Right renal pelvis (tissue), 4 donors: ENCODE measurements around the gene SYCP2L. TPM values are rescaled to one million over a fixed set of nuclear protein-coding genes. Genes with fewer than 3 reads are reported as not detected.
"Not testable (repeated sequence)": the region's sequence is repeated elsewhere in the genome, so short reads cannot be mapped to it uniquely, and the experiment has no call there.

ENCODE experiments used
- DNase-seq, 4 donors: peaks; one replicate each; pipeline ENCODE4 v3.0.0-alpha.2; 2013; ENCODE audit warnings: low read depth in 4 of 4, low spot score in 3 of 4, missing footprints in 1 of 4
- polyA plus RNA-seq, 4 donors: library from polyadenylated mRNA; unstranded; fragments of 120-200 nt; gene quantifications; one replicate each; pipeline ENCODE4 v1.2.1, GENCODE V29; 2013; ENCODE audit not compliant: insufficient read length in 4 of 4

SYCP2L gene
- 1 to 10 TPM; 3.2 to 6.5 (median 4.2) TPM for polyA plus RNA-seq

DNA sequence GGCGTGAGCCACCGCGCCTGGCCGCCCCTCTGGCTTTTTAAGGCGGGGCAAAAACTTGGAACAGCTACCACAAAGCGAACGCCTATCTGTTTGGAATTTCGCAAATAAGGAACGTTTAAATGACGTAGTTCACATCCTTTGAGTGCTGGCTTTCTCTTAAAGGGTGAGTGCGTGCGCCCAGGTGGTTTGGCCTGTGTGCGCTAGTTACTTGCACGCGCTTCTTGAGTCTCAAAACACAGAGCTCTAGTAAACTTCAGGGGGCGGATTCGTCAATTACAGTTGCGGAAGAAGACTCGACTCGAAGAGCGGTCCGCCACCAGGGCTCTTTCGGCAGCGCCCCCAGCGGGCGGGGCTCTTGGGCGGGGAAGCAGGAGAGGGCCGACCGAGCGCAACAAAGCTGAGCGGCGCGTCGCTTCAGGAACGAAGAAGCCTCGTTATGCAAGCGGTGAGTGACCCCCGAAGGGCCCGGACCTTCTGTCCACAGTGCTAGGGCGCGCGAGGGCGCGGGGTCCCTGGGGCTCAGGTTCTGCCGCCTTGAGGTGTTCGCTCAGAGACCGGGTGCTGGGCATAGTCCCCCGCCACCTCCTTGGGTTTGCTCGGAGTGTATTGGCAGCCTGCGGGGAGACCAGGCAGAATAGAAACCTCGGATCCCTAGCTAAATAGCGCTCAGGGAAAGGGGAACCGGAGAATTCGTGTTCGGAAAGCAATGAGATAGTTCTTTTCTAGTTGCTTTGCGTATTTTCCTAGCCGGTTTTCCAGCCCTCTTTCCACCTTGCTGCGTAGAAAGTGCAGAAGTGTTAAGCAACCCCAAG lies at the start of gene SYCP2L:
Gene SYCP2L, plus strand, starts transcription at position 362 of the 812 bp plus-strand sequence. Its CDS starts 75 bp downstream, at position 437.
- DNase-seq = no peak

DNA sequence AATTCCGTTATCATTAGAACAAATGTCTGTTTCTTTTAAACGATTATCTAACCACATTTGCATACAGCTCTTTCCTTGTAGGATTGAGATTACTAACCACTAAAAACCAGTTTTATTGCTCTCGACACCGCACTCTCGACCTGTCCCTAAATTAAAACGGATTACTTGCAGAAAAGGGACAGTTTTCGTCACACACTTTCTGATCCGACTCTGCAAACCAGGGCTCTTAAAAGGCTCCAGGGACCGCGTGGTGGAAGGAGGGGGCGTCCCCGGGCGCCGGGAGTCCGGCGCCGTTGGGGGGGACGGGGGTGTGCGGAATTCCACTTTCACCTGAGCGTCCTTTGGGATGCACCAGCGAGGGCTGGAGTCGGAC lies 49.2 kb upstream of the SYCP2L start:
- DNase-seq = no peak

DNA sequence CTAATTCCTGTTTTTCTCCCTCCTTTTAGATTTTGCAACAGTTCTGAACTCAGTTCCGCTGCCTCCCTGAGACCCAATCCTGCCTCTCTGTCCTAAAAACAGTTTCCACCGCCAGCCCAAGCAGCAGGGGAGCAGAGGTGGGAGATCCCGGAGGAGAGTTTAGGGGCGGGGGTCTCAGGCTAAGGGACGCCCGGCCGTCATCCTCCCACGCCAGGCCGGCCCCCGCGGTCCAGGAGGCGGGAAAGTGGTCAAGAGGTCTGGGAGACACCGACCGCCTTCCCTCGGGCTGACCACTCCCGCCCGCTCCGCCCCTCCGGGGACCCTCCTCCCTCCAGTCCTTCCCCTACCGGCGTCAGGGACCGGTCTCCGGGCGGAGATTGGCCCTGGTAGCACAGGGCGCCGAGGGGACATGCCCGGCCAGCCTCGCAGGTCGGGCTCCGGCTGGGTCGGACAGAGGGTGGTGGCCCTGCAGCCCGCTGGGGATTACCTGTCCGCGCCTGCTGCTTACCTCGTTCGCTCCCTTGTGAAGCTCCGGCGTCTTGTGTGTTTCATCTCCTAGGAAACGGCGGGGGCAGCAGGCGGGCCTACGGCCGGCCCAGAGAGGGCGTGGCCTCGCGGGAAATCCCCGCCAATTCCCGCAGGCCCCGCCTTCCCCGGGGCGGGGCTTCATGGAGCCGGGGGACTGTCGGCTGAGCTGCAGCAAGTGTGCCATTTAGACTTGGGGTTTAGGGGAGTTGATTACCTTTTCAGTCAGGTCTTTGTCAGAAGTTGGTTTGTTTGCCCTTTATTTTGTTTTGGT lies 48.7 kb upstream of the SYCP2L start, which contains the start of gene MAK:
Gene MAK, minus strand, starts transcription at position 545 of the 799 bp plus-strand sequence. CDS start 7,891 bp downstream, outside the sequence.
- DNase-seq = peak; percentile 86 to 91 (median 88)

DNA sequence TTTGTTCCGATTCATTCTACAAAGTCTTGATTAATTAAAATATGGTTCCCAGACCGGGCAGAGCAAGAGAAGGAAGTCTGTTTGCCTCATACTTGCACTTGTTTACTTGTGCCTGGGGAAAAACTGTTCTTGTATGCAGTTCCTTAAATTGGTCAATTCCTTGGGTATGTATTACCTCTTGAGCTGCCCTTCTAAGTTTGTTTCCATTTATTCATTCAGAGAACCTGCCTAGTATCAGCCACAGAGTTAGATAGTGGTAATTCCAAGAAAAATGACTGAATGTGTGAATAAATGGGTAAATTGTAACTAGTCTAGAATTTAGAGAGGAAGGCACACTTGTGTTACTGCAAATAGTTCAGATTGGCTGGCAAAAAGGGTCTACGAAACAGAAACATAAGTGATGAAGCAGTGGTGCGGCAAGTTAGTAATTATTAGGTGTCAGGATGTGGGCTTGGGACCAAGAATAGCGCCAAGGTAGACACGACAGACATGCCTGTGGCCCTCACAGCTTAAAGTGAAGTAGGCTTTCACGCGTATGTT lies 48.0 kb upstream of the SYCP2L start:
- DNase-seq = no peak

DNA sequence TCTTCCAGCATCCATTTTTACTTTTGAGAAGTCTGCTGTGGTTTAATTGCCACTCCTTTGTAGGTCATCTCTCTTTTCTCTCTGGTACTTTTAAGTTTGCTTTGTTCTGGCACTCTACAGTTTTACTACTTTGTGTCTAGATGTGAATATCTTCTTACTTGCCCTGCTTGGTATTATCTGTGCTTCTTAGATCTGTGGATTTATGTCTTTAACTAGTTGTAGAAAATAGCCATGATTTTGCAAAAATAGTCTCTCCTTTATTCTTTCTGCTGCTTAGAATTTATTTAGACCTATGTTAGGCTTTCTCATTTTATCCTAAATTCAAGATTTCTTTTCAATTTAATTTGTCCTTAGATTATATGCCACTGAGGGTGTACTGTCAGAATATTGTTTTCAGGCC lies 43.3 kb upstream of the SYCP2L start:
- no peak for DNase-seq

DNA sequence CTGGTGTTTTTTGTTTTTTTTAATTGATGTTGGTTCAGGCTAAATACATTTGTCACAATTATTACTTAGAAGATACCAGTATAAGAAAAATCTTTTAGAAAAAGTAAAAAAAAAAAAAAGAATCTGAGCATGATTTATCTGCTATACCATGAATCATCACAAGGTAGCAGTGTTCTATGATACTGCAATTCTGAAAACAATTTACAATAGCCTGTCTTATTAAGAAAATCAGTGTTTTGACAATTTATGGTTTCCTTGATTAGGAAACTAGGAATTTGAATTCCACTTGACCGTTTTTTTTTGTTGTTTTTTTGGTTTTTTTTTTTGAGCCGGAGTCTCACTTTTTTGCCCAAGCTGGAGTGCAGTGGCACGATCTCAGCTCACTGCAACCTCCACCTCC lies 39.2 kb upstream of the SYCP2L start:
- no peak for DNase-seq

DNA sequence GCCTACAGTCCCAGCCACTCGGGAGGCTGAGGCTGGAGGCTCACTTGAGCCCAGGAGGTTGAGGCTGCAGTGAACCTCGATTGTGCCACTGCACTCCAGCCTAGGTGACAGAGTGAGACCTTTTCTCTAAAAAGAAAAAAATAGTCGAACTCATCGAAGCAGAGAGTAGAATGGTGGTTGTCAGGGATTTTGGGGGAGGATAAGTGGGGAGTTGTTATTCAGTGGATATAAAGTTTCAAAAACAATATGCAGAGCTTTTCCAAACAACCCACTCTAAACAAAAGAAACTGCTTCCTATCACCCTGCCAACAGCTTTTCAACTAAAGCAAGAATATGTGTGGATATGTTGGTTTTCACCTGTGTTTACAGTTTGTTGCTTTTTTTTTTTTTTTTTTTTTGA lies 37.0 kb upstream of the SYCP2L start:
- no peak for DNase-seq

DNA sequence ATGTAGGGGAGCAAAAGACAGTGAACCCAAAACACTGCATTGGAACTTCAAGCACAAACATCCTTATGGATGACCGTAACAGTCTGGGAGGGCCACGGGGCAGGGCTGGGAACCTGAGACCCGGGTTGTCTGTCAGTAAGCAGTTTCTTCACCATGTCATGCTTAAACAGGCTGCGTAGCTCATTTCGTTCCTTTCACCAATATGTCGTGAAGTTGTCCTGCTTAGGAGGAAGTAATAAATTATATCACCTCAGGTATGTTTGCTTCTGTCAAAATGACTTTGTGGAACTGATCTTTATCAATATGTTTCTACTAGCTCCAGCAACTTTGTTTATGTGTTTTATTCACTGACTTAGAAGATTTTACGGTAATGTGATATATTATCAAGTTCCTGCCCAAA lies 36.1 kb upstream of the SYCP2L start:
- DNase-seq = no peak

DNA sequence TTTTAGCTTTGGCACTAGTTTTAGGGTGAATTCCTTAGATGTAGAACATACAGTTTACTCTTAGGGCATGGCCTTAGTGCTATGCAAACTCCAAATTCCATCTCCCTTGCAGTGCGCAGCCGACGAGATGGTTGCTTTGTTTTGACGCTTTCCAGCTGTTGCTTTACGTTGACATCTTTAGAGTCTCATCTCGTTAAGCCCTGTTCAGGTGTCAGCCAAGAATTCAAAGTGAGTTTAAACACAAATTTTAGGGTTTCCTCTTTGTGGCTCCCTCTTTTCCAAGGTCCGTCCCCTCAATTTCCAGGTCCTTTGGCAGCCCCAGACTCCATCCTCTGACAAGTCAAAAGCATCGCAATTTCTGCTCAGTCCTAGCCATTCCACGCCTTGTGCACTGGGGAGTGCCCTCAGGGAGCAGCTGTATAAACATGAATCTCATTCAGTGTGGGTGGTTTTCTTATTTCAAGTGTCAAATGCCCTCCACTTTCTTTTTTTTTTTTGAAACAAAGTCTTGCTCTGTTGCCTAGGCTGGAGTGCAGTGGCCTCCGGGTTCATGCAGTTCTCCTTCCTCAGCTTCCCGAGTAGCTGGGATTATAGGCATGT lies 34.4 kb upstream of the SYCP2L start:
- DNase-seq = peak in 3 of 4 donors; percentile 26 to 38 (median 36)

DNA sequence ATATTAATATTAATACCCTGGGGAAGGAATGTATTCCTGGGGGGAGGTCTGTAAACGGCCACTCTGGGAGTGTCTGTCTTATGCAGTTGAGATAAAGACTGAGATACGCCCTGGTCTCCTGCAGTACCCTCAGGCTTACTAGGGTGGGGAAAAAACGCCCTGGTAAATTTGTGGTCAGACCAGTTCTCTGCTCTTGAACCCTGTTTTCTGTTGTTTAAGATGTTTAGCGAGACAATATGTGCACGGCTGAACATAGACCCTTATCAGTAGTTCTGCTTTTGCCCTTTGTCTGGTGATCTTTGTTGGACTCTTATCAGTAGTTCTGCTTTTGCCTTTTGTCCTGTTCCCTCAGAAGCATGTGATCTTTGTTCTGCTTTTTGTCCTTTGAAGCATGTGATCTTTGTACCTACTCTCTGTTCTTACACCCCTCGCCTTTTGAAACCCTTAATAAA lies 33.0 kb upstream of the SYCP2L start:
- not testable (repeated sequence) for DNase-seq

DNA sequence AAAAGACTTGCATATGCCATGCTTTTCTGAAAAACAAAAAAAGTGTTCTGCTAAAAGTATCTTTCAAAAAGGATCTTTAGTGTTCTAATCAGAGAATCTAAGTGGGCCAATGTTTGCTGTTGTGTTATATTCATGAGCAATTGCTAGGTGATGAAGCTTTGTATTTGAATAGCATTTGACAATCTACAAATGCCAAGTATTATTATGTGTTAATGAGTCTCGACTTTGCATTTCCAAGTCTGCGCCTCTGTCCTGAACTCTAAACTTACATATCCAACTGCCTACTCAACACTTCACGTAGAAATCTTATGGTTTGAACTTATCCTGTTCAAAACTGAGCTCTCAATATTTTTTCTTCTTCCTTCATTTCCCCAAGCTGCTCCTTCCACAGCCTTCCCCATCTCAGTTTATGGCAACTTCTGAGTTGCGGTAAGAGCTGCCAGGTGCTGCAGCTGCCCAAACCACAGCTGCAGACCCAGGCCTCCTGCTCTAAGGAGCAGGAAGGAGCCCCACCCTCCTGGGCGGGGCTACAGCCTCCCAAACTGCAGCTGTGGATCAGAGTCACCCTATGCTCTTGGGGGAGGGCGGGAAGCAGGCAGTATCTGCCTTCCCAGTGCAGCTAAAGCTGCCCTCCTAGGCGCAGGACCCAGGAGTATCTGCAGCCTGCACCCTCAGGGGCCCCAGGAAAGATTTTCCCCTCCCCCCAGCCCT lies 31.8 kb upstream of the SYCP2L start:
- no peak for DNase-seq

DNA sequence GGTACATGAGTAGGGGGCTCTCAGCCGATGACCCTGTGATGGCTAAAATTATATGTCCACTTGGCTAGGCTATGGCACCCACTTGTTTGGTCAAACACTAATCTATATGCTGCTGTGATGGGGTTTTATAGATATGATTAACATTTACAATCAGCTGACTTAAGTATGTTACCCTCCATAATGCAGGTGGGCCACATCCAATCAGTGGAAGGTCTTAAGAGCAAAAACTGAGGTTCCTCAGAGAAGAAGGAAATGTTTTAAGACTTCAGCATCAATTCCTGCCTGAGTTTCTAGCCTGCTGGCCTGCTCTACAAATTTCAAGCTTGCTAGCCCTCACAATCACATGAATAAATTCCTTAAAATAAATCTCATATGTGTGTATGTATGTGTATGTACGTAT lies 29.6 kb upstream of the SYCP2L start:
- no peak for DNase-seq

DNA sequence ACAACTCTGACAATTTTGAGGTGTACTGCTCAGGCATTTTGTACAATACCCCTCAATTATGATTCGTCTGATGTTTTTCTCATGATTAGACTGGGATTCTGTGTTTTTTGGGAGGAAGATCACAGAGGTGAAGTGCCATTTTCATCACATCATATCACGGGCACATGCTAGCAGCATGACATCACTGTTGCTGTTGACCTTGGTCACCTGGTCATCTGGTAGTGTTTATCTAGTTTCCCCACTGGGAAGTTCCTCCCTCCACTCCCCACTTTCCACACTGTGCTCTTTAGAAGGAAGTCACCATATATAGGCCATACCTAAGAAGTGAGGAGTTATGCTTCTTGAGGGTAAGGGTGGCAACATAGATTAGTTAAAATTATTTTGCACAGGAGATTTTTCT lies 25.8 kb upstream of the SYCP2L start:
- DNase-seq = no peak

DNA sequence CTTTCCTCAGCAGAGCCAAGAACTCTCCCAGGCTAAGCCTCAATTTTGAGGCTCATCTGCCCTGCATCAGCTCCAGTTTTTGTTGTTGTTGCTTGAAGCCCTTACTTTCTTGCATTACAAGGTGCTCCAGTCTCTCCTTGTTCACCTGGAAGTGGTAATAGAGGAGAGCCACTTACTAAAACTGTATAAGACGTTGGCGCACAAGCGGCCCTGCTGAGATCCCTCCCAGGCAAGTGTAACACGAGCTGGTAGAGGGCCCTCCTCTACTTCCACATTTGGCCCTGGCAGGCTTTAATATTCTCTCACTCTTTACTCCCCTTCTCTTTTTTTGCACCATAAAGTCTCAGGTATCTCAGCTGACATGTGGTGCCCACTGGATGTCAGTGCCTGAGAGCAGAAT lies 24.5 kb upstream of the SYCP2L start:
- no peak for DNase-seq

DNA sequence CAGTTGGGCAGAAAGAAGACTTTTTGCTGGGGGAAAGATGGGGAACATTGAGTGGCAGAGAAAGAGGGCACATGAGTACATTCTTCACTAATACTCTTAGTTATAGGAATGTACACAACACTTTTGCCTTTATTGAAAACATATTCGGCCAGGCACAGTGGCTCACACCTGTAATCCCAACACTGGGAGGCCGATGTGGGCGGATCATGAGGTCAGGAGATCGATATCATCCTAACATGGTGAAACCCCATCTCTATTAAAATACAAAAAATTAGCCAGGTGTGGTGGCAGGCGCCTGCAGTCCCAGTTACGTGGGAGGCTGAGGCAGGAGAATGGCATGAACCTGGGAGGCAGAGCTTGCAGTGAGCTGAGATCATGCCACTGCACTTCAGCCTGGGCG lies 23.8 kb upstream of the SYCP2L start:
- not testable (repeated sequence) for DNase-seq

DNA sequence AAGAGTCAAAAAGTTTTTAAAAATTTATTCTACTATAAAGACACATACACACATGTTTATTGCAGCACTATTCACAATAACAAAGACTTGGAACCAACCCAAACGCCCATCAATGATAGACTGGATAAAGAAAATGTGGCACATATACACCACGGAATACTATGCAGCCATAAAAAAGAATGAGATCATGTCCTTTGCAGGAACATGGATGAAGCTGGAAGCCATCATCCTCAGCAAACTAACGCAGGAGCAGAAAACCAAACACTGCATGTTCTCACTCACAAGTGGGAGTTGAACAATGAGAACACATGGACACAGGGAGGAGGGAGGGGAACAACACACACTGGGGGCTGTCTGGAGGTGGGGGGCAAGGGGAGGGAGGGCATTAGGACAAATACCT lies 20.1 kb upstream of the SYCP2L start:
- DNase-seq = not testable (repeated sequence)

DNA sequence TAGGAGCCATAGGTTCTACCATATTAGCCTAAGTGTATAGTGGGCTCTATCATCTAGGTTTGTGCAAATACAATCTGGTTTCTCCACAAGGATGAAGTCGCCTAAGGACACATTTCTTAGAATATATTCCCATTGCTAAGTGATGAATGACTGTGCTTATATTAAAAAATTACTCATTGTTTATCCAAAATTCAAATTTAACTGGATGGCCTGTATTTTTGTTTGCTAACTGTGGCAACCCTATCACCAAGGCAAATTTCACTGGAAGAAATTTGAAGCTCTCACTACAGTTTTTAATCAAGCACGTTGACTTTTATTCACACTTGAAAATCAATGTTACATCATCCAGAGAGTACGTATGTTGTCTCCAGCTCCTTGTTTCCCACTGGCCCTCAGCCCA lies 18.9 kb upstream of the SYCP2L start:
- DNase-seq = no peak

DNA sequence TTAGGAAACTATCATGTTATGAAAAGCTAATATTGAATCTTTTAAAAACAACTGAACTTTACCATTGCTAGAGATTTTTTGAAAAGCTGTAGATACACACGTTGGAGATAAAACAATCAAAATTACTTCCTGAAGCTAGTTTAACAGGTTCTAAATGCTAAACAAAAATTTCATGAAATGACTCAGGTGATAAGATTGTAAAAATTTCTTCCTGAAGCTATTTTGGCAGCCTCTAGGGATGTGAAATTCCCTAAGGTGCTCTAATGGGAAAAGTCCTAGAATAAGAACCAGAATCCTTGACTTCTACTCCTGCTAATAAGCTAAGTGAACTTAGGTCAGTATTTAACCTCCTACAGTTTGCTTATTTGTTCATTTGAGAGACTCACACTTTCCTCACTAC lies 13.5 kb upstream of the SYCP2L start:
- DNase-seq = no peak

DNA sequence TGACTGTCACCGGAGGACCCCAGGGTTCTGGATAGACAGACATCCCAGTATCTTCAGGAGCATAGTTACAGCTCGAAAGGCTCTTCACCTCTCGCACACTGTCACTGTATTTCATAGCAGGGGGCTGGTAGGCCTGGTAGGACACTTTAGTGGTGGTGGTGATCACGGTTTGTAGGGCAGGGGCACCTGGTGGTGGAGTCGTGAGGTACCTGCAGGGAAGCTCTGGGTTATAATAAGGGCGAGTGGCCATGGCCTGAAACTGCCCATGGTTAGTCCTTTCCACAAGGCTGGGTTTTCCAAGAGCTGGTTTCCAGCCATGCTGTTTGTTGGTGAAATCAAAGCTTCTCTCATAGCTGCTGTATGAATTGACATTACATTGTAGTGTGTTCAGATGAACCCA lies 12.6 kb upstream of the SYCP2L start:
- no peak for DNase-seq

DNA sequence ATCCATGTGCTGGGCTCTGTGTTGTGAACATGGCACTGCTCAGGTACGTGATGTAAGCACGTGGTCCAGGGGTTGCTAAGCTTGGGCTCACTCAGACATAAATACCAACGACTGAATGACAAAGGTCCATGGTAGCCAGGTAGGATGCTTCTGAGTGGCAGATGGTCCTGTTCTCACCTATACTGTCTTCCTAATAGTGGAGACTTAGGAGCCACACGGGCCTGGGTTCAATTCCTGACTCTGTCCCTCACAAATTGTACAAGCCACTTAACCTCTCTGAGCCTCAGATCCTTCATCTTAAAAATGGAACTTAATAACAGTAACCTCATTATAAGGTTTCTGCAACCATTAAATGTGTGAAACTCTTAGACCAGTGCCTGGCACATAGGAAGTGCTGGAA lies 11.8 kb upstream of the SYCP2L start:
- no peak for DNase-seq
